Astrocyte (in vitro differentiated cells and primary cell): ENCODE measurements around the gene CHP1. TPM values are rescaled to one million over a fixed set of nuclear protein-coding genes. Genes with fewer than 3 reads are reported as not detected.

Source experiments
- DNase-seq: peaks from one replicate; pipeline ENCODE4 v3.0.0-alpha.2; 2010; ENCODE audit warnings: low read depth
- FAIRE-seq: peaks from 2 replicates; lab custom pipeline; 2011; peaks lifted over from hg19 to GRCh38; lab: Jason Lieb, UNC
- H2AFZ ChIP-seq: 2 replicates; pipeline ENCODE4 v1.6.0; 2012; ENCODE audit warnings: low read depth, low read length, inconsistent platforms
- H3K27ac ChIP-seq: 2 replicates; pipeline ENCODE4 v1.5.1; 2011; ENCODE audit warnings: low read depth, low read length, inconsistent platforms
- H3K27me3 ChIP-seq: 2 replicates; pipeline ENCODE4 v1.6.0; 2011; ENCODE audit warnings: low read length, inconsistent platforms; ENCODE audit not compliant: insufficient read depth
- H3K36me3 ChIP-seq: 2 replicates; pipeline ENCODE4 v1.5.1; 2011; ENCODE audit warnings: low read length, inconsistent platforms; ENCODE audit not compliant: insufficient read depth
- H3K4me1 ChIP-seq: 2 replicates; pipeline ENCODE4 v1.5.1; 2011; ENCODE audit warnings: low read length, inconsistent platforms; ENCODE audit not compliant: insufficient read depth
- H3K4me2 ChIP-seq: 2 replicates; pipeline ENCODE4 v1.6.0; 2012; ENCODE audit warnings: low read length, inconsistent platforms
- H3K4me3 ChIP-seq: 2 replicates; pipeline ENCODE4 v1.5.1; 2011; ENCODE audit warnings: low read depth, mild to moderate bottlenecking, low read length, inconsistent platforms; ENCODE audit not compliant: insufficient read depth
- H3K79me2 ChIP-seq: 2 replicates; pipeline ENCODE4 v1.6.0; 2012; ENCODE audit warnings: mild to moderate bottlenecking, low read length, inconsistent platforms; ENCODE audit not compliant: insufficient read depth
- H3K9ac ChIP-seq: 2 replicates; pipeline ENCODE4 v1.6.0; 2012; ENCODE audit warnings: mild to moderate bottlenecking, low read length, inconsistent platforms
- H3K9me3 ChIP-seq: 2 replicates; pipeline ENCODE4 v1.5.1; 2012; ENCODE audit warnings: low read depth, mild to moderate bottlenecking, low read length, inconsistent platforms; ENCODE audit not compliant: insufficient read depth
- H4K20me1 ChIP-seq: 2 replicates; pipeline ENCODE4 v1.6.0; 2012; ENCODE audit warnings: low read length, inconsistent platforms; ENCODE audit not compliant: insufficient read depth
- H3K27ac Mint-ChIP-seq: one replicate; pipeline ENCODE4 v1.8.0; 2021; ENCODE audit warnings: mild to moderate bottlenecking, mixed read lengths; ENCODE audit not compliant: unreplicated experiment
- H3K27me3 Mint-ChIP-seq: one replicate; pipeline ENCODE4 v1.8.0; 2021; ENCODE audit warnings: low read depth, mixed read lengths; ENCODE audit not compliant: unreplicated experiment
- H3K36me3 Mint-ChIP-seq: one replicate; pipeline ENCODE4 v1.8.0; 2021; ENCODE audit warnings: low read depth, mixed read lengths; ENCODE audit not compliant: unreplicated experiment
- H3K4me1 Mint-ChIP-seq: one replicate; pipeline ENCODE4 v1.8.0; 2021; ENCODE audit warnings: low read depth, mixed read lengths; ENCODE audit not compliant: unreplicated experiment
- H3K4me3 Mint-ChIP-seq: one replicate; pipeline ENCODE4 v1.8.0; 2021; ENCODE audit warnings: mild to moderate bottlenecking, moderate library complexity, mixed read lengths; ENCODE audit not compliant: unreplicated experiment
- H3K9me3 Mint-ChIP-seq: one replicate; pipeline ENCODE4 v1.8.0; 2021; ENCODE audit warnings: mild to moderate bottlenecking, mixed read lengths; ENCODE audit not compliant: unreplicated experiment
- EZH2 ChIP-seq: IDR thresholded peaks from 2 replicates; pipeline ENCODE4 v1.6.1; 2012; ENCODE audit warnings: mild to moderate bottlenecking, low read length, inconsistent platforms; ENCODE audit not compliant: insufficient read depth
- total RNA-seq: library from RNA; stranded (reverse); gene quantifications from 2 replicates; pipeline ENCODE4 v1.2.1, GENCODE V29; 2021
- TF ChIP-seq, protein P1 (sequence below): IDR thresholded peaks from 2 replicates; pipeline ENCODE4 v1.5.1; 2011; ENCODE audit warnings: low read depth, mild to moderate bottlenecking, inconsistent platforms, low read length, moderate library complexity; ENCODE audit not compliant: insufficient read depth

The CHP1 gene
- total RNA-seq, 1 donor from 2014 or later: 101 TPM

DNA sequence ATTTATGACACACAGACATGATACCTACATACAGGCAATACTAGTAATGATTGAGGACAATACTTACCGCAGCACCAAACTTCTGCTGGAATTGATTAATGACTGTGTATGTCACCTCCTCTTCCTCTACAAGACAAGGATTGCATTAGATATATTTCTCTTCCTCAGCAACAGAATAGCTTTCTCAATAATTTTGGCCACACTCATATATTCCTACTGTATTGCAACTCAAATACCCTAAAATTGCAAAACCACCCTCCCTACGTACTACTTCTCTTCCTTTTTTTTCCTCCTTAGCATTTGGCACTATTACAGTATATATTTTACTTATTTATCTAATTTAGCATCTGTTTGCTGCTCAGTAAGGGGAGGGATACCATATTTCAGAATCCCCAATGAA lies 15.4 kb upstream of the CHP1 start:
- Histone ChIP-seq H3K9me3 (no peaks in the 10 kb centered on the region), H3K4me1 (no peaks in the 10 kb centered on the region), H3K36me3 (no peaks in the 10 kb centered on the region), H3K9ac (no peak overlapping the region), H3K27me3 (peaks cover 21% of the 10 kb centered on the region), H2AFZ (no peak overlapping the region), H3K27ac (no peak overlapping the region), H3K4me3 (no peak overlapping the region), H3K79me2 (no peaks in the 10 kb centered on the region), H3K4me2 (no peak overlapping the region), H4K20me1 (no peaks in the 10 kb centered on the region)
- peaks cover 2% of the 10 kb centered on the region for H3K27me3 Mint-ChIP-seq
- TF ChIP-seq, protein P1, sequence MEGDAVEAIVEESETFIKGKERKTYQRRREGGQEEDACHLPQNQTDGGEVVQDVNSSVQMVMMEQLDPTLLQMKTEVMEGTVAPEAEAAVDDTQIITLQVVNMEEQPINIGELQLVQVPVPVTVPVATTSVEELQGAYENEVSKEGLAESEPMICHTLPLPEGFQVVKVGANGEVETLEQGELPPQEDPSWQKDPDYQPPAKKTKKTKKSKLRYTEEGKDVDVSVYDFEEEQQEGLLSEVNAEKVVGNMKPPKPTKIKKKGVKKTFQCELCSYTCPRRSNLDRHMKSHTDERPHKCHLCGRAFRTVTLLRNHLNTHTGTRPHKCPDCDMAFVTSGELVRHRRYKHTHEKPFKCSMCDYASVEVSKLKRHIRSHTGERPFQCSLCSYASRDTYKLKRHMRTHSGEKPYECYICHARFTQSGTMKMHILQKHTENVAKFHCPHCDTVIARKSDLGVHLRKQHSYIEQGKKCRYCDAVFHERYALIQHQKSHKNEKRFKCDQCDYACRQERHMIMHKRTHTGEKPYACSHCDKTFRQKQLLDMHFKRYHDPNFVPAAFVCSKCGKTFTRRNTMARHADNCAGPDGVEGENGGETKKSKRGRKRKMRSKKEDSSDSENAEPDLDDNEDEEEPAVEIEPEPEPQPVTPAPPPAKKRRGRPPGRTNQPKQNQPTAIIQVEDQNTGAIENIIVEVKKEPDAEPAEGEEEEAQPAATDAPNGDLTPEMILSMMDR: no peak
- TF ChIP-seq EZH2: no peak
- H3K4me1 Mint-ChIP-seq: no peaks in the 10 kb centered on the region
- no peak for DNase-seq
- FAIRE-seq: no peak
- no peak overlapping the region for H3K4me3 Mint-ChIP-seq
- H3K27ac Mint-ChIP-seq: no peak overlapping the region
- H3K9me3 Mint-ChIP-seq: no peaks in the 10 kb centered on the region
- H3K36me3 Mint-ChIP-seq: no peaks in the 10 kb centered on the region

DNA sequence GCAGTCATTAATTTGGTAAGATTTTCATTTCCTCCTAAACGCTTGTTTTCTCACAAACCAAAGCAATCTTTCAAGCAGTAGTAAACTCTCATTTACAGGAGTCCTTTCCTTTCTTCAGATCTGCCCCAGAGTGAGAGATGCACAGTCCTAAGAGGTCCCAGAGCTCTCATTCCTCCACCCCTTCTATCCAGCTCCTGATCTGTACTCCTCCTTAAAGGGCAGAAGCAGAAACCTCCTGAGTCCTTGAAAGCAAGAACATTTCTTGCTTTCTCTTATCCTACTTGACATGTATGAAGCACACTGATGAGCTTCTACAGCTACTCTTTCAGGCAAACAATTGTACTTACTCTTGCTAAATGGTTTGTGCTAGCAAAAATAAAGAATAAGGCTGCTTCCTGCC lies 12.2 kb upstream of the CHP1 start:
- H3K9me3 Mint-ChIP-seq: no peaks in the 10 kb centered on the region
- H4K20me1 ChIP-seq: no peaks in the 10 kb centered on the region
- peaks cover 2% of the 10 kb centered on the region for H3K27me3 Mint-ChIP-seq
- H3K4me3 Mint-ChIP-seq: no peak overlapping the region
- no peak overlapping the region for H3K4me3 ChIP-seq
- no peak overlapping the region for H3K9ac ChIP-seq
- peak overlapping the region; percentile 47 for H3K27ac Mint-ChIP-seq
- no peak overlapping the region for H2AFZ ChIP-seq
- peaks cover 16% of the 10 kb centered on the region for H3K27me3 ChIP-seq
- H3K36me3 Mint-ChIP-seq: no peaks in the 10 kb centered on the region
- H3K36me3 ChIP-seq: no peaks in the 10 kb centered on the region
- no peaks in the 10 kb centered on the region for H3K9me3 ChIP-seq
- no peak for DNase-seq
- no peaks in the 10 kb centered on the region for H3K4me1 ChIP-seq
- no peaks in the 10 kb centered on the region for H3K4me1 Mint-ChIP-seq
- TF ChIP-seq, protein P1: no peak
- no peak for TF ChIP-seq EZH2
- H3K4me2 ChIP-seq: no peak overlapping the region
- FAIRE-seq: no peak
- H3K79me2 ChIP-seq: no peaks in the 10 kb centered on the region
- H3K27ac ChIP-seq: no peak overlapping the region

DNA sequence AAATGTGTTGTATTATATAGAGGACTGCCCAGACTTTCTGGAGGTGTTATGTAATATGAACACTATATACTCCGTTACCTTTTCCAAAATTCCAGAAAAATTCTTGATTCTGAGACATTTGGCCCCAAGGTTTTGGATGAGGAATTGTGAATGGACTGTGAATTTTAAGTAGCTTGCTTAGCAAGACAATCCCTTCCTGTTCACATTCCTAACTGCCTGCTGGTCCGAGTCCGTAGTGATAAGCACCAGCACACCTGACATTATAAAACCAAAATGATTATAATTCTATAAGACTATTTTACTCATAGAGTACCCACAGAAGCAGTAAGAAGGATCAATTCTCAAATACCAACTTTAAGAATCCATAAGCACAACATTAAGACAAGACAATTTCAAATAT lies 11.7 kb upstream of the CHP1 start:
- H3K27ac ChIP-seq: no peak overlapping the region
- no peak for DNase-seq
- Mint-ChIP-seq H3K4me1 (no peaks in the 10 kb centered on the region), H3K27me3 (peaks cover 2% of the 10 kb centered on the region), H3K36me3 (no peaks in the 10 kb centered on the region), H3K27ac (no peak overlapping the region), H3K9me3 (no peaks in the 10 kb centered on the region), H3K4me3 (no peak overlapping the region)
- H4K20me1 ChIP-seq: no peaks in the 10 kb centered on the region
- FAIRE-seq: no peak
- H3K4me1 ChIP-seq: no peaks in the 10 kb centered on the region
- H3K9me3 ChIP-seq: no peaks in the 10 kb centered on the region
- no peak overlapping the region for H3K4me2 ChIP-seq
- peaks cover 16% of the 10 kb centered on the region for H3K27me3 ChIP-seq
- H3K9ac ChIP-seq: no peak overlapping the region
- TF ChIP-seq, protein P1: no peak
- no peak for TF ChIP-seq EZH2
- H3K36me3 ChIP-seq: no peaks in the 10 kb centered on the region
- no peaks in the 10 kb centered on the region for H3K79me2 ChIP-seq
- H3K4me3 ChIP-seq: no peak overlapping the region
- H2AFZ ChIP-seq: no peak overlapping the region
